ENCODE data around the gene ARHGEF28.

GRCh38 chr5:73908395-73908794 lies 282.4 kb downstream of the ARHGEF28 start:
- no peak for TF ChIP-seq CTCF (IDR thresholded peaks at IDR 0.05; ENCODE audit: low read length)
- no peak for TF ChIP-seq EZH2 (optimal IDR thresholded peaks at IDR 0.05; ENCODE audit: low read depth, low read length)
- TF ChIP-seq EZH2phosphoT487 (IDR thresholded peaks at IDR 0.05; ENCODE audit: low read length) = no peak
